Measurements from ENCODE around the gene TP73.

The TP73 gene

GRCh38 chr1:3641816-3642215 is 10.5 kb upstream of the TP73 start:
- H3K4me1 ChIP-seq (ENCODE audit: control insufficient read depth, insufficient read depth, low read length), result no peaks in the 10 kb centered on the region
- H3K4me3 ChIP-seq (ENCODE audit: low read length), result no peak overlapping the region
- H3K27me3 ChIP-seq (ENCODE audit: control insufficient read depth, insufficient read depth, low read length), result no peaks in the 10 kb centered on the region
- no peaks in the 10 kb centered on the region for H3K9me3 ChIP-seq (ENCODE audit: control insufficient read depth, low read length)
- no peak overlapping the region for H3K9ac ChIP-seq (ENCODE audit: low read length)
- H3K36me3 ChIP-seq (ENCODE audit: control insufficient read depth, insufficient read depth, low read length), result peaks cover 4% of the 10 kb centered on the region

- Histone ChIP-seq H3K27me3 (ENCODE audit: control insufficient read depth, insufficient read depth, low read length) (no peaks in the 10 kb centered on the region), H3K36me3 (ENCODE audit: control insufficient read depth, insufficient read depth, low read length) (peaks cover 4% of the 10 kb centered on the region)
Observed at GRCh38 chr1:3642919-3643675, 9.2 kb upstream of the TP73 start.

GRCh38 chr1:3644273-3644672 is 8.0 kb upstream of the TP73 start:
- Histone ChIP-seq H3K4me3 (ENCODE audit: low read length) (no peak overlapping the region), H3K27me3 (ENCODE audit: control insufficient read depth, insufficient read depth, low read length) (no peaks in the 10 kb centered on the region), H3K36me3 (ENCODE audit: control insufficient read depth, insufficient read depth, low read length) (peaks cover 4% of the 10 kb centered on the region), H3K9ac (ENCODE audit: low read length) (no peak overlapping the region), H3K9me3 (ENCODE audit: control insufficient read depth, low read length) (no peaks in the 10 kb centered on the region), H3K4me1 (ENCODE audit: control insufficient read depth, insufficient read depth, low read length) (peaks cover 10% of the 10 kb centered on the region)

More at GRCh38 chr1:3642919-3643675, 9.2 kb upstream of the TP73 start:
- Histone ChIP-seq H3K9ac (ENCODE audit: low read length) (no peak overlapping the region), H3K4me3 (ENCODE audit: low read length) (no peak overlapping the region), H3K9me3 (ENCODE audit: control insufficient read depth, low read length) (no peaks in the 10 kb centered on the region), H3K4me1 (ENCODE audit: control insufficient read depth, insufficient read depth, low read length) (no peaks in the 10 kb centered on the region)

- H3K36me3 ChIP-seq (ENCODE audit: control insufficient read depth, insufficient read depth, low read length), result peaks cover under 1% of the 10 kb centered on the region
- H3K9me3 ChIP-seq (ENCODE audit: control insufficient read depth, low read length), result no peaks in the 10 kb centered on the region
- H3K4me1 ChIP-seq (ENCODE audit: control insufficient read depth, insufficient read depth, low read length), result peaks cover 13% of the 10 kb centered on the region
- no peak overlapping the region for H3K4me3 ChIP-seq (ENCODE audit: low read length)
- H3K27me3 ChIP-seq (ENCODE audit: control insufficient read depth, insufficient read depth, low read length), result peaks cover 2% of the 10 kb centered on the region
- no peak overlapping the region for H3K9ac ChIP-seq (ENCODE audit: low read length)
Observed at GRCh38 chr1:3645247-3645646, 7.1 kb upstream of the TP73 start.

GRCh38 chr1:3645666-3646355 is 6.5 kb upstream of the TP73 start:
- H3K9ac ChIP-seq (ENCODE audit: low read length), result no peak overlapping the region
- H3K9me3 ChIP-seq (ENCODE audit: control insufficient read depth, low read length), result no peaks in the 10 kb centered on the region
- H3K27me3 ChIP-seq (ENCODE audit: control insufficient read depth, insufficient read depth, low read length), result peaks cover 8% of the 10 kb centered on the region
- H3K36me3 ChIP-seq (ENCODE audit: control insufficient read depth, insufficient read depth, low read length), result no peaks in the 10 kb centered on the region
- peaks cover 13% of the 10 kb centered on the region for H3K4me1 ChIP-seq (ENCODE audit: control insufficient read depth, insufficient read depth, low read length)
- H3K4me3 ChIP-seq (ENCODE audit: low read length), result no peak overlapping the region

- H3K36me3 ChIP-seq (ENCODE audit: control insufficient read depth, insufficient read depth, low read length), result no peaks in the 10 kb centered on the region
- H3K4me3 ChIP-seq (ENCODE audit: low read length), result no peak overlapping the region
- H3K9me3 ChIP-seq (ENCODE audit: control insufficient read depth, low read length), result no peaks in the 10 kb centered on the region
Observed at GRCh38 chr1:3646596-3646995, 5.7 kb upstream of the TP73 start.

GRCh38 chr1:3649342-3650247 is 2.7 kb upstream of the TP73 start, which contains the start of gene WRAP73:
Gene WRAP73, minus strand, starts transcription at chr1:3650103. Its CDS starts 104 bp downstream, at chr1:3649999.
- H3K9ac ChIP-seq (ENCODE audit: low read length), result peak within 1 kb of the TSS; percentile 76

More at GRCh38 chr1:3646596-3646995, 5.7 kb upstream of the TP73 start:
- peaks cover 16% of the 10 kb centered on the region for H3K27me3 ChIP-seq (ENCODE audit: control insufficient read depth, insufficient read depth, low read length)
- no peak overlapping the region for H3K9ac ChIP-seq (ENCODE audit: low read length)
- H3K4me1 ChIP-seq (ENCODE audit: control insufficient read depth, insufficient read depth, low read length), result peaks cover 20% of the 10 kb centered on the region

GRCh38 chr1:3650248-3651025 is 1.9 kb upstream of the TP73 start:
- no peaks in the 10 kb centered on the region for H3K36me3 ChIP-seq (ENCODE audit: control insufficient read depth, insufficient read depth, low read length)
- H3K4me1 ChIP-seq (ENCODE audit: control insufficient read depth, insufficient read depth, low read length), result peaks cover 23% of the 10 kb centered on the region
- H3K9me3 ChIP-seq (ENCODE audit: control insufficient read depth, low read length), result no peaks in the 10 kb centered on the region
- no peak overlapping the region for H3K9ac ChIP-seq (ENCODE audit: low read length)
- H3K4me3 ChIP-seq (ENCODE audit: low read length), result peak overlapping the region; percentile 74
- H3K27me3 ChIP-seq (ENCODE audit: control insufficient read depth, insufficient read depth, low read length), result peaks cover 52% of the 10 kb centered on the region

More at GRCh38 chr1:3649342-3650247, 2.7 kb upstream of the TP73 start, which contains the start of gene WRAP73:
- Histone ChIP-seq H3K4me1 (ENCODE audit: control insufficient read depth, insufficient read depth, low read length) (peaks cover 23% of the 10 kb centered on the region), H3K36me3 (ENCODE audit: control insufficient read depth, insufficient read depth, low read length) (no peaks in the 10 kb centered on the region), H3K9me3 (ENCODE audit: control insufficient read depth, low read length) (no peaks in the 10 kb centered on the region), H3K27me3 (ENCODE audit: control insufficient read depth, insufficient read depth, low read length) (peaks cover 46% of the 10 kb centered on the region), H3K4me3 (ENCODE audit: low read length) (peak within 1 kb of the TSS; percentile 74)

GRCh38 chr1:3651026-3651929 is 1.0 kb upstream of the TP73 start:
- Histone ChIP-seq H3K4me3 (ENCODE audit: low read length) (no peak overlapping the region), H3K9me3 (ENCODE audit: control insufficient read depth, low read length) (no peaks in the 10 kb centered on the region), H3K9ac (ENCODE audit: low read length) (no peak overlapping the region), H3K36me3 (ENCODE audit: control insufficient read depth, insufficient read depth, low read length) (no peaks in the 10 kb centered on the region), H3K4me1 (ENCODE audit: control insufficient read depth, insufficient read depth, low read length) (peaks cover 23% of the 10 kb centered on the region), H3K27me3 (ENCODE audit: control insufficient read depth, insufficient read depth, low read length) (peaks cover 55% of the 10 kb centered on the region)

GRCh38 chr1:3652548-3653285 is 401 bp downstream of the TP73 start:
- H3K9ac ChIP-seq (ENCODE audit: low read length), result no peak overlapping the region
- peaks cover 23% of the 10 kb centered on the region for H3K4me1 ChIP-seq (ENCODE audit: control insufficient read depth, insufficient read depth, low read length)
- H3K9me3 ChIP-seq (ENCODE audit: control insufficient read depth, low read length), result no peaks in the 10 kb centered on the region
- H3K36me3 ChIP-seq (ENCODE audit: control insufficient read depth, insufficient read depth, low read length), result no peaks in the 10 kb centered on the region
- no peak overlapping the region for H3K4me3 ChIP-seq (ENCODE audit: low read length)
- peaks cover 70% of the 10 kb centered on the region for H3K27me3 ChIP-seq (ENCODE audit: control insufficient read depth, insufficient read depth, low read length)

All from mucosa of stomach (tissue), 1 donor.